SK-N-SH (cell line): ENCODE results near the gene FOXL1. TPM values are rescaled to one million over a fixed set of nuclear protein-coding genes. Genes with fewer than 3 reads are reported as not detected.

Experiments used
- CTCF ChIA-PET: fragments of 300-600, 350-600 bp; formaldehyde crosslinking; extraction: SDS; loops from one replicate; lab custom pipeline; 2021; lab: Yijun Ruan, JAX
- POLR2A ChIA-PET: fragments of 350-600 bp; sonication (Branson Sonifier 250); formaldehyde crosslinking; extraction: SDS; loops from one replicate; lab custom pipeline; 2020; ENCODE audit warnings: antibody characterized with exemption, inconsistent platforms; lab: Yijun Ruan, JAX
- DNase-seq: peaks from one replicate; pipeline ENCODE4 v3.0.0; 2012
- H2AFZ ChIP-seq: fragments of 200-600 bp; sonication (generic); 2 replicates; pipeline ENCODE4 v1.8.1; 2016; ENCODE audit warnings: antibody characterized with exemption, mild to moderate bottlenecking, low read depth
- H3F3A ChIP-seq: fragments of 200-600 bp; sonication (generic); replicated peaks from 2 replicates; pipeline ENCODE3; 2016; ENCODE audit warnings: antibody characterized with exemption, mild to moderate bottlenecking; ENCODE audit not compliant: insufficient read depth
- H3K27ac ChIP-seq, 2 experiments: fragments of 200-500 bp in 1 of 2; fragments of 200-600 bp in 1 of 2; sonication (Bioruptor generic) in 1 of 2; sonication (generic), shearing (Covaris generic) in 1 of 2; 2 replicates each; pipeline versions ENCODE4 v1.5.1 to v1.6.1; 2014 to 2016; ENCODE audit warnings: low read depth in 2 of 2, inconsistent platforms in 1 of 2, low read length in 1 of 2, mild to moderate bottlenecking in 1 of 2, mixed read lengths in 1 of 2
- H3K27me3 ChIP-seq: fragments of 200-600 bp; sonication (generic), shearing (Covaris generic); 2 replicates; pipeline ENCODE4 v1.6.1; 2016; ENCODE audit warnings: mixed run types; ENCODE audit not compliant: insufficient read depth
- H3K36me3 ChIP-seq, 2 experiments: fragments of 200-500 bp in 1 of 2; fragments of 200-600 bp in 1 of 2; sonication (Bioruptor generic) in 1 of 2; sonication (generic) in 1 of 2; replicated peaks in 1 of 2; 2 replicates each; pipeline versions ENCODE3 to v1.5.1; 2014 to 2016; ENCODE audit warnings: low read length in 1 of 2, mild to moderate bottlenecking in 1 of 2; ENCODE audit not compliant: insufficient read depth in 2 of 2, control insufficient read depth in 1 of 2
- H3K4me1 ChIP-seq, 2 experiments: fragments of 200-500 bp in 1 of 2; fragments of 200-600 bp in 1 of 2; sonication (Bioruptor generic) in 1 of 2; sonication (generic), shearing (Covaris generic) in 1 of 2; 2 replicates each; pipeline versions ENCODE4 v1.5.1 to v1.6.1; 2014 to 2016; ENCODE audit warnings: low read depth in 1 of 2, low read length in 1 of 2, mixed run types in 1 of 2; ENCODE audit not compliant: insufficient read depth in 2 of 2, control insufficient read depth in 1 of 2
- H3K4me2 ChIP-seq: fragments of 200-600 bp; sonication (generic), shearing (Covaris generic); 2 replicates; pipeline ENCODE4 v1.6.1; 2017; ENCODE audit warnings: mixed run types
- H3K4me3 ChIP-seq, 2 experiments: fragments of 200-500 bp in 1 of 2; fragments of 200-600 bp in 1 of 2; sonication (Bioruptor generic) in 1 of 2; sonication (generic), shearing (Covaris generic) in 1 of 2; 2 replicates each; pipeline versions ENCODE4 v1.5.1 to v1.8.1; 2014 to 2016; ENCODE audit warnings: low read depth in 2 of 2, inconsistent platforms in 1 of 2, low read length in 1 of 2, mild to moderate bottlenecking in 1 of 2, mixed read lengths in 1 of 2, moderate library complexity in 1 of 2
- H3K79me2 ChIP-seq: fragments of 200-600 bp; sonication (generic); 2 replicates; pipeline ENCODE4 v1.8.1; 2017; ENCODE audit warnings: mild to moderate bottlenecking; ENCODE audit not compliant: insufficient read depth
- H3K9ac ChIP-seq: fragments of 200-600 bp; sonication (generic); 2 replicates; pipeline ENCODE4 v1.6.1; 2017; ENCODE audit warnings: mixed run types
- H3K9me2 ChIP-seq: fragments of 200-600 bp; sonication (generic); 2 replicates; pipeline ENCODE4 v1.6.1; 2017; ENCODE audit warnings: mixed run types
- H3K9me3 ChIP-seq: fragments of 200-600 bp; sonication (generic); 2 replicates; pipeline ENCODE4 v1.6.1; 2017; ENCODE audit warnings: mixed run types, mild to moderate bottlenecking, moderate library complexity
- H4K20me1 ChIP-seq: fragments of 200-600 bp; sonication (generic); 2 replicates; pipeline ENCODE4 v1.6.1; 2017; ENCODE audit warnings: mild to moderate bottlenecking, mixed run types; ENCODE audit not compliant: insufficient read depth
- CHD2 ChIP-seq: fragments of 150-350 bp; IDR thresholded peaks from 2 replicates; pipeline ENCODE4 v1.6.1; 2018; ENCODE audit warnings: low read length; ENCODE audit not compliant: partially characterized antibody
- EP300 ChIP-seq, 2 experiments: IDR thresholded peaks; 2 replicates each; pipeline versions ENCODE4 v1.4.0 to v1.6.1; 2012; ENCODE audit warnings: borderline replicate concordance in 1 of 2, low read depth in 1 of 2, low read length in 1 of 2
- FOSL2 ChIP-seq: IDR thresholded peaks from 2 replicates; pipeline ENCODE4 v1.4.0; 2012; ENCODE audit warnings: low read depth, mild to moderate bottlenecking, moderate library complexity, borderline replicate concordance
- JUND ChIP-seq: IDR thresholded peaks from 2 replicates; pipeline ENCODE4 v1.4.0; 2012
- MXI1 ChIP-seq: IDR thresholded peaks from 2 replicates; pipeline ENCODE4 v1.6.1; 2012; ENCODE audit warnings: mild to moderate bottlenecking, low read depth, low read length, improper control_type of control experiment
- NFIC ChIP-seq: IDR thresholded peaks from 2 replicates; pipeline ENCODE4 v1.4.0; 2012; ENCODE audit warnings: borderline replicate concordance
- RAD21 ChIP-seq: IDR thresholded peaks from 2 replicates; pipeline ENCODE4 v1.6.1; 2012; ENCODE audit warnings: mild to moderate bottlenecking, low read length
- RCOR1 ChIP-seq: fragments of 150-350 bp; IDR thresholded peaks from 2 replicates; pipeline ENCODE4 v1.6.1; 2017; ENCODE audit warnings: antibody characterized with exemption, low read length
- REST ChIP-seq: IDR thresholded peaks from 2 replicates; pipeline ENCODE4 v1.6.1; 2012; ENCODE audit warnings: mild to moderate bottlenecking, low read depth, low read length, moderate library complexity
- RXRA ChIP-seq: IDR thresholded peaks from 2 replicates; pipeline ENCODE4 v1.4.0; 2012; ENCODE audit warnings: low read depth, mild to moderate bottlenecking, borderline replicate concordance
- TEAD4 ChIP-seq: IDR thresholded peaks from 2 replicates; pipeline ENCODE4 v1.4.0; 2012; ENCODE audit warnings: mild to moderate bottlenecking, borderline replicate concordance; ENCODE audit not compliant: insufficient read depth
- WGBS: methylation state at CpG from one replicate; pipeline ENCODE4 v1.1.6; 2017; ENCODE audit warnings: low lambda C conversion rate; 5-methylcytosine and 5-hydroxymethylcytosine counted together
- polyA plus RNA-seq, 3 experiments: library from polyadenylated mRNA; depleted of rRNA; stranded (reverse); fragments of >200 nt; gene quantifications; 2 replicates each; pipeline ENCODE4 v1.2.3, GENCODE V29; 2012
- TF ChIP-seq, protein P1 (sequence below): IDR thresholded peaks from 2 replicates; pipeline ENCODE4; 2012

The FOXL1 gene
- polyA plus RNA-seq, 1 of the 3 experiments (the other 2 are of a cell fraction): 2.5 TPM

DNA sequence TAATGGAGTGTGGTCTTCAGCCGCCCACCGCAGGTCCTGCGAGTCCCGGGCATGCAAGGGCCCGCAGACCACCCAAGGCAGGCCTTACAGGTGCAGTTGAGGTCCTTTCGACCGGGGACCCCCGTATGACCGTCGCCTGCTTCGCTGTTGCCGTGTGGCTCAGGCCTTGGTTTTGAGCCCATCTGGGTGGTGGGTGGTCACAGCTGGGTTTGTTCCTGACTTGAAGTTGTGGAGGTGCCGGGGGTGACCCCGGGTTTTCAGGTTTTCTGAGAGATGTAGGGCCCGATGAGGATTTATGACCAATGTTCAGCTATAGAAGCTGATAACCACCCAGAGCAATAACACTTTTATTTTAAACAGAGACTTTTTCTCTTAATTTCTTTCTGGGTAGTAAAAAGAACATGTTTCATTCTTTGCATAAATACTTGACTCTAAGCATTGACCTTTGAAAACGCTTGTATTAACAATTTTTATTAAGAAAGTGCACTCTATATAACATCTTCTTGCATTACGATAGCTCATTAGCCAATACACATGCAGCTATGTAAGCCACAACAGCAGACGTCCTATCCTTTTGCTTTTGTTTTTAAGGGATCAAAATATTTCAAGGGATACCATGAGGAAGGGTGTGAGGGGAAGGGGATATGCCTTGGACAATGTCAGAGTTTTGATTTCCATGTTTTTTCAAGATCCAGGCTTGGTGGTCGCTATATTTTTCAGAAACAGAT is 1.9 kb downstream of the FOXL1 start:
- no peak for TF ChIP-seq RAD21
- TF ChIP-seq, protein P1, sequence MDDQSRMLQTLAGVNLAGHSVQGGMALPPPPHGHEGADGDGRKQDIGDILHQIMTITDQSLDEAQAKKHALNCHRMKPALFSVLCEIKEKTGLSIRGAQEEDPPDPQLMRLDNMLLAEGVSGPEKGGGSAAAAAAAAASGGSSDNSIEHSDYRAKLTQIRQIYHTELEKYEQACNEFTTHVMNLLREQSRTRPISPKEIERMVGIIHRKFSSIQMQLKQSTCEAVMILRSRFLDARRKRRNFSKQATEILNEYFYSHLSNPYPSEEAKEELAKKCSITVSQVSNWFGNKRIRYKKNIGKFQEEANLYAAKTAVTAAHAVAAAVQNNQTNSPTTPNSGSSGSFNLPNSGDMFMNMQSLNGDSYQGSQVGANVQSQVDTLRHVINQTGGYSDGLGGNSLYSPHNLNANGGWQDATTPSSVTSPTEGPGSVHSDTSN: no peak
- no peak for TF ChIP-seq NFIC
- TF ChIP-seq RCOR1: no peak
- TF ChIP-seq CHD2: no peak
- TF ChIP-seq TEAD4: no peak
- TF ChIP-seq REST: no peak
- no peak for TF ChIP-seq RXRA
- no peak for TF ChIP-seq FOSL2
- no peak for TF ChIP-seq JUND
- H3K4me1 ChIP-seq: peaks cover 0 to 25% of the 10 kb centered on the region in 2 experiments; a peak in 2 of 4 replicates
- no peaks in the 10 kb centered on the region for H3K9me2 ChIP-seq
- no peak for DNase-seq
- CTCF ChIA-PET: interaction anchor here (1.0 to 1.4 kb wide), 2 partner anchors 16 to 63 kb away, joined by 3 to 4 read pairs; no protein-coding TSS in a partner anchor
- peak overlapping the region in 1 of 2 experiments; percentile 96; a peak in 2 of 4 replicates for H3K27ac ChIP-seq
- H3K79me2 ChIP-seq: peaks cover 82% of the 10 kb centered on the region
- H3K4me2 ChIP-seq: peak overlapping the region; percentile 60
- H4K20me1 ChIP-seq: no peaks in the 10 kb centered on the region
- peaks cover 45% of the 10 kb centered on the region for H3F3A ChIP-seq
- H3K36me3 ChIP-seq: no peaks in the 10 kb centered on the region
- H3K4me3 ChIP-seq: peak overlapping the region in 1 of 2 experiments; percentile 20; a peak in 2 of 4 replicates
- no peak overlapping the region; the same call in 1 of the 2 replicates for H2AFZ ChIP-seq
- no peaks in the 10 kb centered on the region for H3K9me3 ChIP-seq
- H3K9ac ChIP-seq: peak overlapping the region; percentile 83
- POLR2A ChIA-PET: no interaction called here
- H3K27me3 ChIP-seq: no peaks in the 10 kb centered on the region
- 55% methylated on average over 19 of the region's 19 CpGs for WGBS

GRCh38 chr16:86580791-86581170 is 2.4 kb downstream of the FOXL1 start:
- 62% methylated on average over 9 of the region's 9 CpGs for WGBS
- ChIA-PET CTCF (interaction anchor here (1.0 to 1.4 kb wide), 2 partner anchors 16 to 63 kb away, joined by 3 to 4 read pairs; no protein-coding TSS in a partner anchor), POLR2A (no interaction called here)
- no peak overlapping the region for H2AFZ ChIP-seq
- peak overlapping the region in 1 of 2 experiments; percentile 96; a peak in 2 of 4 replicates for H3K27ac ChIP-seq
- H3K9ac ChIP-seq: peak overlapping the region; percentile 83
- no peak for TF ChIP-seq MXI1
- TF ChIP-seq EP300 (IDR thresholded peaks at IDR 0.05; ENCODE audit: borderline replicate concordance in 1 of 2, low read depth in 1 of 2, low read length in 1 of 2): no peak
- peak overlapping the region; percentile 60 for H3K4me2 ChIP-seq
- peaks cover 46% of the 10 kb centered on the region for H3F3A ChIP-seq
- H3K9me3 ChIP-seq: no peaks in the 10 kb centered on the region
- no peaks in the 10 kb centered on the region for H3K27me3 ChIP-seq
- peaks cover 77% of the 10 kb centered on the region for H3K79me2 ChIP-seq
- no peaks in the 10 kb centered on the region for H3K9me2 ChIP-seq
- peak overlapping the region in 1 of 2 experiments; percentile 20; a peak in 2 of 4 replicates for H3K4me3 ChIP-seq
- no peaks in the 10 kb centered on the region for H3K36me3 ChIP-seq
- peaks cover 0 to 23% of the 10 kb centered on the region in 2 experiments; a peak in 2 of 4 replicates for H3K4me1 ChIP-seq
- DNase-seq: no peak
- H4K20me1 ChIP-seq: no peaks in the 10 kb centered on the region
